Kidney (tissue), 14 donors: ENCODE measurements around the gene CYTH1. TPM values are rescaled to one million over a fixed set of nuclear protein-coding genes. Genes with fewer than 3 reads are reported as not detected.
A peak's percentile ranks its signal among the peaks of the same experiment; 100 is the strongest.

Source experiments
- DNase-seq, 5 donors: peaks; one replicate each; pipeline ENCODE4 v3.0.0-alpha.2; 2013 to 2020
- FAIRE-seq: peaks from 2 replicates; lab custom pipeline; 2012; peaks lifted over from hg19 to GRCh38; lab: Jason Lieb, UNC
- H3K27ac ChIP-seq, 2 donors: one replicate each; pipeline ENCODE4 v1.7.0; 2013; ENCODE audit warnings: low read depth in 2 of 2, low read length in 2 of 2, inconsistent platforms in 1 of 2
- H3K27me3 ChIP-seq: one replicate; pipeline ENCODE4 v1.7.1; 2013; ENCODE audit warnings: low read length, inconsistent platforms; ENCODE audit not compliant: control insufficient read depth, insufficient read depth
- H3K36me3 ChIP-seq, 3 donors: one replicate each; pipeline versions ENCODE4 v1.7.0 to v1.7.1; 2013; ENCODE audit warnings: low read length in 3 of 3, control low read depth in 1 of 3, inconsistent platforms in 1 of 3; ENCODE audit not compliant: insufficient read depth in 3 of 3, control insufficient read depth in 2 of 3
- H3K4me1 ChIP-seq, 3 donors: one replicate each; pipeline versions ENCODE4 v1.7.0 to v1.7.1; 2013; ENCODE audit warnings: low read length in 3 of 3, inconsistent platforms in 1 of 3, low read depth in 1 of 3; ENCODE audit not compliant: control insufficient read depth in 2 of 3, insufficient read depth in 2 of 3
- H3K4me3 ChIP-seq, 3 donors: one replicate each; pipeline versions ENCODE4 v1.7.0 to v1.8.1; 2013; ENCODE audit warnings: low read length in 3 of 3, control low read depth in 1 of 3, inconsistent platforms in 1 of 3
- H3K9ac ChIP-seq, 3 donors: one replicate each; pipeline versions ENCODE4 v1.7.0 to v1.7.1; 2013; ENCODE audit warnings: low read length in 3 of 3, control low read depth in 1 of 3, inconsistent platforms in 1 of 3
- H3K9me3 ChIP-seq, 3 donors: one replicate each; pipeline versions ENCODE4 v1.7.0 to v1.7.1; 2013; ENCODE audit warnings: low read length in 3 of 3, control low read depth in 1 of 3, inconsistent platforms in 1 of 3; ENCODE audit not compliant: control insufficient read depth in 2 of 3, insufficient read depth in 1 of 3
- CTCF ChIP-seq: IDR thresholded peaks from 3 replicates; pipeline ENCODE4 v1.5.1; 2012; ENCODE audit warnings: mild to moderate bottlenecking, moderate library complexity, borderline replicate concordance; ENCODE audit not compliant: insufficient read depth; ENCODE audit errors: extremely low read depth
- intact Hi-C: fragments of 100-400 bp; cut with DNase I; formaldehyde crosslinking; loops from one replicate; pipeline ENCODE4 v1.11.1; 2022
- polyA plus RNA-seq: library from polyadenylated mRNA; stranded (reverse); fragments of 350-450 nt; fragmentation: Illumina TruSeq; extraction: RNeasy Lipid Tissue Mini Kit (QIAGEN cat#74804); gene quantifications from one replicate; pipeline ENCODE4 v1.2.3, GENCODE V29; 2014; ENCODE audit warnings: low read depth, low replicate concordance; ENCODE audit not compliant: insufficient read depth
- total RNA-seq: library from RNA; stranded (reverse); fragmentation: NEBNext Ultra II Directional; extraction: Animal tissue kit (Norgen Biotek cat#: 25700); gene quantifications from one replicate; pipeline ENCODE4 v1.2.1, GENCODE V29; 2021
- donor health status: control.
- donor health status: control.
- donor health status: control.
- donor health status: control.
- donor health status: control.
- donor health status: DM: yes; HTN: yes; CAD: no.
- donor health status: Normal renal cell carcinoma (clear cell type).

The CYTH1 gene
- total and polyA plus RNA-seq, 2 donors from 2014 or later = 25.3 to 59.7 TPM

DNA sequence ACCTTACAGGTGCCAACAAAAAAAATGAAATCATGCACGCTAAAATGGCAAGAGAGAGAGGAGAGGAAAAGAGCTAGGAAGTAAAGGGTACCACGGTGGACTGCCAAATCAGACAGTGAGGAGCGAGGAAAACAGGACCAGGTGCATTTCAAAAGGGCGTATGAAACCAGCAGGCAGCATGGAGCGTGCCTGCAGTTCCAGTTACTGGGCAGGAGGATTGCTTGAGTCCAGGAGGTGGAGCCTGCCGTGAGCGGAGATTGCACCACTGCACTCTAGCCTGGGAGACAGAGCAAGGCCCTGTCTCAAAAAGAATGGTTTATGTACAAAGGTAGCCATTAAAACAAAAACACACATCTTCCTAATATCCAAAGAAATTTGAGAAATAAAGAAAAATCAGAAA is 42.2 kb upstream of the CYTH1 start:
- DNase-seq (peak in 4 of 5 donors; percentile 54 to 75 (median 59)), FAIRE-seq (no peak)
- H3K9me3 ChIP-seq = no peaks in the 10 kb centered on the region
- no peaks in the 10 kb centered on the region for H3K27me3 ChIP-seq
- no peak overlapping the region for H3K27ac ChIP-seq
- H3K4me1 ChIP-seq = no peaks in the 10 kb centered on the region
- intact Hi-C loops = no loop called here
- TF ChIP-seq CTCF = no peak
- H3K36me3 ChIP-seq = peaks cover 8 to 38% (median 34%) of the 10 kb centered on the region in 3 donors
- no peak overlapping the region for H3K9ac ChIP-seq
- H3K4me3 ChIP-seq = no peak overlapping the region

DNA sequence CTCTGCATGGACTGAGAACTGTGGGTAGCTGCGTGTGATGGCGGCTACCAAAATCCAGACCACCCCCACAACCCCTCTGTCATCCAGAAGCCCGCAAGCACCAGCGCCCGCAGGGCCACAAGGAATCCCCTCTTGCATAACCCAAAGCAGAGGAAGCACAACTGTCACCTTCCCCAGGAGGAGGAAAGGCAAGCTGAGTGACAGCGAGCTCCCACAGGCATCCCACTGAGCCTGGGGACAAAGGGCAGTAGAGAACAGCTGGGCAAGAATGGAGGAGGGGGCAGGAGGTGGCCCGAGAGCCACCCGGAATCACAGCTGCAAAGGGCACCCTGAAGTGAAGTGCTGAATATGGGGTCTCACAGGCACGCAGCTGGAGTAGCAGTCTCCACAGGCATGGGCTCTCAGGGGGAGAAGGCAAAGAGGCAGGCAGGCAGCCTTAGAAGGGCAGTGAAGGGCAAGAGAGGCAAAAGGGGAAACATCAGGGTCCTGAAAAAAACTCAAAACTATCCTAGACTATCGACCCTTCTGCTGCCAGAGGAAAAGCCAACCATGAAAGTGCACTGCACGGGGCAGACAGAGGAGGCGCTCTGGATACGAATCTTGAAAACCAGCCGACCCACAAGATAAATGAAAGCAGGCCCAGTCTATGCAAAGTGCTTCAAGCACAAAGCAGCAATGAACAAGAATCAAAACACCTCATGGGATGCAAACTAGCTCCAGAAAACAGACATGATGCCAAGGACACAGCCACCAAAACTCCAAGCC is 41.4 kb upstream of the CYTH1 start:
- Histone ChIP-seq H3K4me3 (no peak overlapping the region), H3K4me1 (no peaks in the 10 kb centered on the region), H3K27me3 (no peaks in the 10 kb centered on the region), H3K36me3 (peaks cover 8 to 39% (median 29%) of the 10 kb centered on the region in 3 donors), H3K27ac (no peak overlapping the region), H3K9me3 (no peaks in the 10 kb centered on the region), H3K9ac (no peak overlapping the region)
- intact Hi-C loops = no loop called here
- DNase-seq = no peak
- FAIRE-seq = no peak
- no peak for TF ChIP-seq CTCF

- intact Hi-C loops = no loop called here
- no peak for FAIRE-seq
- peak in 1 of 5 donors; percentile 63 for DNase-seq
- TF ChIP-seq CTCF = no peak
- Histone ChIP-seq H3K9ac (no peak overlapping the region), H3K4me1 (no peaks in the 10 kb centered on the region), H3K27me3 (no peaks in the 10 kb centered on the region), H3K36me3 (peaks cover 8 to 39% (median 32%) of the 10 kb centered on the region in 3 donors), H3K4me3 (no peak overlapping the region), H3K27ac (no peak overlapping the region), H3K9me3 (no peaks in the 10 kb centered on the region)
Observed at GRCh38 chr17:78822552-78822951, 40.5 kb upstream of the CYTH1 start.

GRCh38 chr17:78821961-78822360 is 39.9 kb upstream of the CYTH1 start:
- H3K9ac ChIP-seq = no peak overlapping the region
- DNase-seq (no peak), FAIRE-seq (no peak)
- no peaks in the 10 kb centered on the region for H3K9me3 ChIP-seq
- intact Hi-C loops = no loop called here
- H3K27me3 ChIP-seq = no peaks in the 10 kb centered on the region
- H3K36me3 ChIP-seq = peaks cover 9 to 38% (median 38%) of the 10 kb centered on the region in 3 donors
- H3K4me3 ChIP-seq = no peak overlapping the region
- no peak for TF ChIP-seq CTCF
- H3K27ac ChIP-seq = no peak overlapping the region
- H3K4me1 ChIP-seq = no peaks in the 10 kb centered on the region
